A549 (cell line): ENCODE data around the gene OPRL1. TPM values are rescaled to one million over a fixed set of nuclear protein-coding genes. Genes with fewer than 3 reads are reported as not detected.
"Not testable (repeated sequence)": the region's sequence is repeated elsewhere in the genome, so short reads cannot be mapped to it uniquely, and the experiment has no call there.

Experiments used
- ATAC-seq, 2 experiments: fragments of 200-7000 bp in 1 of 2; fragments of >200 bp in 1 of 2; cut with Nextera tagmentation in 1 of 2; cut with Tn5 transposase in 1 of 2; 3 replicates each; pipeline versions ENCODE4 v1.8.0 to v1.9.1; 2018 to 2020; ENCODE audit warnings: mild to moderate bottlenecking in 1 of 2, moderate library complexity in 1 of 2
- CTCF ChIA-PET: fragments of 300-600 bp; sonication (Branson Sonifier 250); formaldehyde crosslinking; extraction: SDS; loops from one replicate; lab custom pipeline; 2021; ENCODE audit warnings: antibody characterized with exemption, inconsistent platforms; lab: Yijun Ruan, JAX
- POLR2A ChIA-PET: fragments of 350-600 bp; formaldehyde crosslinking; extraction: SDS; loops from one replicate; lab custom pipeline; 2021; ENCODE audit warnings: antibody characterized with exemption, inconsistent platforms; lab: Yijun Ruan, JAX
- DNase-seq, 2 experiments: peaks; one replicate each; pipeline versions ENCODE4 v3.0.0 to v3.0.0-alpha.2; 2011 to 2016; ENCODE audit warnings: low read depth in 1 of 2, low spot score in 1 of 2
- FAIRE-seq: peaks from 2 replicates; lab custom pipeline; 2011; peaks lifted over from hg19 to GRCh38; lab: Jason Lieb, UNC
- H3K27ac ChIP-seq, 2 experiments: fragments of >200 bp; sonication (Bioruptor Twin); formaldehyde crosslinking; 3 replicates each; pipeline ENCODE4 v1.5.1; 2016 to 2017
- H3K4me1 ChIP-seq: fragments of >200 bp; sonication (Bioruptor Twin); formaldehyde crosslinking; 3 replicates; pipeline ENCODE4 v1.6.1; 2016
- H3K4me2 ChIP-seq: fragments of >200 bp; sonication (Bioruptor Twin); formaldehyde crosslinking; 3 replicates; pipeline ENCODE4 v1.6.1; 2016
- H3K4me3 ChIP-seq: fragments of >200 bp; sonication (Bioruptor Twin); formaldehyde crosslinking; 3 replicates; pipeline ENCODE4 v1.5.1; 2016
- H3K9me3 ChIP-seq: fragments of >200 bp; sonication (Bioruptor Twin); formaldehyde crosslinking; 3 replicates; pipeline ENCODE4 v1.6.1; 2016
- CEBPB ChIP-seq, 2 experiments: fragments of >200 bp in 1 of 2; sonication (Bioruptor Twin) in 1 of 2; formaldehyde crosslinking in 1 of 2; IDR thresholded peaks; 2 replicates each; pipeline ENCODE4 v1.6.1; 2012 to 2016
- CTCF ChIP-seq: fragments of >200 bp; sonication (Bioruptor Twin); formaldehyde crosslinking; IDR thresholded peaks from 3 replicates; pipeline ENCODE4 v1.5.1; 2016
- HES2 ChIP-seq: fragments of >200 bp; sonication (Bioruptor Twin); formaldehyde crosslinking; IDR thresholded peaks from 2 replicates; pipeline ENCODE4 v1.6.1; 2016
- JUN ChIP-seq, 2 experiments: fragments of >200 bp; sonication (Bioruptor Twin); formaldehyde crosslinking; IDR thresholded peaks; 2 replicates in 1 of 2; 3 replicates in 1 of 2; pipeline ENCODE4 v1.6.1; 2016 to 2017
- MAX ChIP-seq: IDR thresholded peaks from 2 replicates; pipeline ENCODE4 v1.6.1; 2012
- MYC ChIP-seq: IDR thresholded peaks from 2 replicates; pipeline ENCODE4 v1.6.1; 2012; ENCODE audit warnings: mild to moderate bottlenecking, inconsistent platforms, low read length, improper control_type of control experiment, borderline replicate concordance
- NR3C1 ChIP-seq: fragments of >200 bp; sonication (Bioruptor Twin); formaldehyde crosslinking; IDR thresholded peaks from 3 replicates; pipeline ENCODE4 v1.6.1; 2017
- POLR2A ChIP-seq: IDR thresholded peaks from 2 replicates; pipeline ENCODE4 v1.6.1; 2012; ENCODE audit warnings: mild to moderate bottlenecking, low read length
- RAD21 ChIP-seq, 2 experiments: fragments of >200 bp in 1 of 2; sonication (Bioruptor Twin) in 1 of 2; formaldehyde crosslinking in 1 of 2; IDR thresholded peaks in 1 of 2; conservative IDR thresholded peaks in 1 of 2; 2 replicates in 1 of 2; 3 replicates in 1 of 2; pipeline ENCODE4 v1.6.1; 2012 to 2018; ENCODE audit warnings: inconsistent platforms in 1 of 2
- RNF2 ChIP-seq: fragments of 200-600 bp; sonication (generic); IDR thresholded peaks from 2 replicates; pipeline ENCODE4 v1.6.1; 2016; ENCODE audit warnings: low read depth, mild to moderate bottlenecking, antibody characterized with exemption, moderate library complexity, borderline replicate concordance
- SMC3 ChIP-seq: fragments of >200 bp; sonication (Bioruptor Twin); formaldehyde crosslinking; IDR thresholded peaks from 3 replicates; pipeline ENCODE4 v1.6.1; 2018; ENCODE audit warnings: inconsistent platforms
- WGBS: methylation state at CpG from one replicate; pipeline ENCODE4 v1.1.6; 2017; ENCODE audit errors: missing lambda C conversion rate; 5-methylcytosine and 5-hydroxymethylcytosine counted together
- polyA plus RNA-seq, 4 experiments: library from polyadenylated mRNA; depleted of rRNA in 3 of 4; stranded (reverse); fragments of >200 nt; fragmentation: RNase III in 1 of 4; extraction: RNeasy Plus Mini Kit Qiagen cat#74134 plus additional on column Dnase treatment in 1 of 4; gene quantifications; 2 replicates in 3 of 4; 3 replicates in 1 of 4; pipeline ENCODE4 v1.2.3, GENCODE V29; 2011 to 2017

OPRL1 gene
- polyA plus RNA-seq, 2 of the 4 experiments (the other 2 are of a cell fraction) = 0.54 to 1.2 TPM

- DNase-seq = no peak
- CTCF ChIA-PET = interaction anchor here (0.9 to 1.0 kb wide), 2 partner anchors 11 to 50 kb away, joined by 3 to 7 read pairs; no protein-coding TSS in a partner anchor
- POLR2A ChIA-PET = no interaction called here
- Histone ChIP-seq H3K4me3 (no peak overlapping the region), H3K9me3 (peaks cover 10% of the 10 kb centered on the region), H3K4me1 (no peaks in the 10 kb centered on the region), H3K4me2 (no peak overlapping the region), H3K27ac (no peak overlapping the region)
- peak; percentile 24 to 39; a peak in 3 of 6 replicates for ATAC-seq
- 41% methylated on average over 10 of the region's 10 CpGs for WGBS
- no peak for FAIRE-seq
- no peak for TF ChIP-seq RAD21 (conservative IDR thresholded peaks at IDR 0.05 in 1 of 2, IDR thresholded peaks at IDR 0.05 in 1 of 2)
- no peak for TF ChIP-seq HES2
- TF ChIP-seq RNF2 = no peak
- no peak for TF ChIP-seq CEBPB (IDR thresholded peaks at IDR 0.05)
- no peak for TF ChIP-seq NR3C1
Observed at GRCh38 chr20:64130876-64131275, 51.0 kb downstream of the OPRL1 start.

- ChIA-PET CTCF (interaction anchor here (0.7 to 1.0 kb wide), 4 partner anchors 11 to 50 kb away, joined by 3 to 7 read pairs (median 3); no protein-coding TSS in a partner anchor), POLR2A (no interaction called here)
- 0% methylated on average over 4 of the region's 4 CpGs for WGBS
- peak; percentile 100 for ATAC-seq
- Histone ChIP-seq H3K4me1 (no peaks in the 10 kb centered on the region), H3K9me3 (peaks cover 10% of the 10 kb centered on the region), H3K27ac (no peak overlapping the region), H3K4me2 (no peak overlapping the region), H3K4me3 (no peak overlapping the region)
- no peak for FAIRE-seq
- peak; percentile 68 to 81 for DNase-seq
- TF ChIP-seq SMC3 (0 out of 3 replicates have a peak, but pooled peaks have one; percentile 33), MAX (peak; percentile 24; the same call in 1 of the 2 replicates), MYC (0 out of 2 replicates have a peak, but pooled peaks have one; percentile 28), JUN (IDR thresholded peaks at IDR 0.05) (no peak), RAD21 (conservative IDR thresholded peaks at IDR 0.05 in 1 of 2, IDR thresholded peaks at IDR 0.05 in 1 of 2) (peak; percentile 33 to 48; a peak in 3 of 5 replicates), CTCF (peak; percentile 38; the same call in 2 of the 3 replicates)
Observed at GRCh38 chr20:64131406-64131805, 51.5 kb downstream of the OPRL1 start.

GRCh38 chr20:64133951-64134407, 54.1 kb downstream of the OPRL1 start:
- WGBS = 4% methylated on average over 8 of the region's 8 CpGs
- ChIA-PET POLR2A (no interaction called here), CTCF (interaction anchor here (0.6 kb wide), 1 partner anchor 15 kb away, joined by 3 read pairs; no protein-coding TSS in a partner anchor)
- no peak overlapping the region for H3K27ac ChIP-seq
- ATAC-seq (no peak), FAIRE-seq (no peak), DNase-seq (no peak)
- TF ChIP-seq CTCF = 0 out of 3 replicates have a peak, but pooled peaks have one; percentile 8
- no peak for TF ChIP-seq POLR2A
- peak; percentile 18 to 28; a peak in 2 of 5 replicates for TF ChIP-seq RAD21 (conservative IDR thresholded peaks at IDR 0.05 in 1 of 2, IDR thresholded peaks at IDR 0.05 in 1 of 2)
- TF ChIP-seq, all 56 proteins: peak for 2
- Histone ChIP-seq H3K4me2 (no peak overlapping the region), H3K4me3 (no peak overlapping the region), H3K9me3 (no peaks in the 10 kb centered on the region; the same call in 2 of the 3 replicates), H3K4me1 (no peaks in the 10 kb centered on the region)

GRCh38 chr20:64134744-64135143, 54.9 kb downstream of the OPRL1 start:
- H3K9me3 ChIP-seq, DNase-seq, H3K27ac ChIP-seq, H3K4me2 ChIP-seq, H3K4me3 ChIP-seq, POLR2A ChIA-PET, FAIRE-seq, ATAC-seq, H3K4me1 ChIP-seq, CTCF ChIA-PET: not testable (repeated sequence)
- 54% methylated on average over 20 of the region's 20 CpGs for WGBS
